ENCODE measurements around the gene AFDN.

AFDN gene

DNA sequence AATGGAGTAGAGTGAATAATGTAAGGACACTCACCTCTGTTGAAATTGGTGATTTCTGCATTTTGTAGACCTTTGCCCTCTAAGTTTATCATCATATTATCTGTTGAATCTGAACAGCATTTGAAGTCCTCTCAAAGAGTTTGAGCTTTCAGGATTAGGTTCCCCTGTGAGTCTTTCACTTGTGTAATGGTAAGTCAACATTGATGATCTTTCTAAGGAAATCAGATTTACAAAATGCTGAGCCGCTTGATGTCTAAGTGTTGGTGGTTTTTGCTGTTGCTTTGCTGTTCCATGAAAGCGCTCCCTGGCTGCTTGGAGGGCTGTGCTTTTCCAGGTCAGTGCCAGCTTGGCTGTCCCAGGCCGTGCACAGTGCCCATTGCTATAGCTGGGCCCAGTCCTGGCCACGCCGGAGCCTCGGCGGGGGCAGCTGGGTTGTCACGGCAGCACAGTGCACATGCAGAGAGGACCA, 136.9 kb downstream of the AFDN start:
- TF ChIP-seq, protein P1, sequence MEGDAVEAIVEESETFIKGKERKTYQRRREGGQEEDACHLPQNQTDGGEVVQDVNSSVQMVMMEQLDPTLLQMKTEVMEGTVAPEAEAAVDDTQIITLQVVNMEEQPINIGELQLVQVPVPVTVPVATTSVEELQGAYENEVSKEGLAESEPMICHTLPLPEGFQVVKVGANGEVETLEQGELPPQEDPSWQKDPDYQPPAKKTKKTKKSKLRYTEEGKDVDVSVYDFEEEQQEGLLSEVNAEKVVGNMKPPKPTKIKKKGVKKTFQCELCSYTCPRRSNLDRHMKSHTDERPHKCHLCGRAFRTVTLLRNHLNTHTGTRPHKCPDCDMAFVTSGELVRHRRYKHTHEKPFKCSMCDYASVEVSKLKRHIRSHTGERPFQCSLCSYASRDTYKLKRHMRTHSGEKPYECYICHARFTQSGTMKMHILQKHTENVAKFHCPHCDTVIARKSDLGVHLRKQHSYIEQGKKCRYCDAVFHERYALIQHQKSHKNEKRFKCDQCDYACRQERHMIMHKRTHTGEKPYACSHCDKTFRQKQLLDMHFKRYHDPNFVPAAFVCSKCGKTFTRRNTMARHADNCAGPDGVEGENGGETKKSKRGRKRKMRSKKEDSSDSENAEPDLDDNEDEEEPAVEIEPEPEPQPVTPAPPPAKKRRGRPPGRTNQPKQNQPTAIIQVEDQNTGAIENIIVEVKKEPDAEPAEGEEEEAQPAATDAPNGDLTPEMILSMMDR (IDR thresholded peaks at IDR 0.05): no peak

DNA sequence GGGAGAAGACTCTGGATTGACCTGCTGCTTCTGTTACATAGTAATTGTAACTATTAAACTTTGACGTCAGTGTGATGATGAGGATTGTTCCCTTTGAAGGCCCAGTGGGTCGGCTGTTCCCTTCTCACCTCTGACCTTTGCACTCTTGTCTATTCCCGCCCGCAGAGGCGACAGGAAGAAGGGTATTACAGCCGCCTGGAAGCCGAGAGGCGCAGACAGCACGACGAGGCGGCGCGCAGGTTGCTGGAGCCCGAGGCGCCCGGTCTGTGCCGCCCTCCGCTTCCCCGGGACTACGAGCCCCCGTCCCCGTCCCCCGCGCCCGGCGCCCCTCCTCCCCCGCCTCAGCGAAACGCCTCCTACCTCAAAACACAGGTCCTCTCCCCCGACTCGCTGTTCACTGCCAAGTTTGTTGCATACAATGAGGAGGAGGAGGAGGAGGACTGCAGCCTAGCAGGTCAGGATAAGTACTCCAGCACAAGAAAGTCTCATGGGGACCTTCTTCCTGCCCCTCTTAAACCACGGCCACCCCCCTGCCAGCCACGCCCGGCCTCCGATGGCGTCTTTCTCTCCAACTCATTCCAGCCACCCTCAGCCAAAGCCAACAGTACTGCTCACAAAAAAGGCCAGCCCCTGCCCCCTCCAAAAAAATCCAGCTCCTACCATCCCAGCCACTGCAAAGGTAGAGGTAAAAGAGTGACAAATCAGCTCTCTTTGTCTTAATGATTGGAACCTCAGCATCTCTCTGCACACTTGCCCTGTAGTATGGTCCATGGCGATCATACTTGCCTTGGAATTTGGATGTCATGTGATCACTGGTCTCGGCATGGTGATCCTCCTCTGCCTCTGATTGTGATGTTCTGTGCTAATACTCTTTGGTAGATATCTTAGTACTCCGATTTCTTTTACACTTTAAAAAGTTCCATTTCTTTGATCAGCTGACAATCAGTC, 139.2 kb downstream of the AFDN start:
- TF ChIP-seq, protein P1 (IDR thresholded peaks at IDR 0.05): no peak

DNA sequence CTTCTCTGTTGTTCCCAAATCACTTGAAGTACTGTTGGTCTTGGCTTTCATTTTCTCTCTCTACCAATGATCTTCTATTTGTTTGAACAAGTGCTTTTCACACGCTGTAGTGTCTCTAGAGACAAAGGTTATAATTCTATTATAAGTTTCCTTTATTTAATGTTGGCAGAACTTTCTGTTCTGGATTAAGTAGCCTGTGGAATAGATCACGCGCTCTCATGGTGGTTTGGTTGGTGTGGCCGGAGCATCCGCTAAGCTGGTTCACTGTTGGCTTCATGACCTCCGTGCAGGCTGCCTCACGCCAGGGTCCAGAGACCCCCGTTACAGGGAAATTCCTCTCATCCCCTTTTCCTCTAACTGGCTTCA, 139.8 kb downstream of the AFDN start:
- TF ChIP-seq, protein P1 (IDR thresholded peaks at IDR 0.05): no peak

DNA sequence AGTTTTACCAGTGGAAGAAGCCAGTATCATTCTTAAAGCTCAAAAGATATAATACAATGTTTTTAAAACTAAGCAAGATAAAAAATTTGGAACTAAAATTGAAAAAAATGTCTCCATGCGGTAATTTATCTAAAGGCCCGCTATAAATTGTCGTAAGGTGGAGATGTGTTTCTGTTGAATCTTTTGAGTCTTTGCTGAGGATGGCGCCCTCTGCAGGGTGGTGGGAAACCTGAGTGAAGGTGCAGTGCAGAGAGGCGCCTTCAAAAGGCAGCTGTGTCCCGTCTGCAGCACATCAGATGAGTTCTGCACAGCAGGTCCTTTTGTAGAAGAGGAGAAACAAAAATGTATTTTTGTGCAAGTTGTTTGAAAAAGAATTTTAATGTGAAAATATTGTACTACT, 141.4 kb downstream of the AFDN start:
- TF ChIP-seq, protein P1 (IDR thresholded peaks at IDR 0.05): no peak; the same call in 1 of the 2 replicates

DNA sequence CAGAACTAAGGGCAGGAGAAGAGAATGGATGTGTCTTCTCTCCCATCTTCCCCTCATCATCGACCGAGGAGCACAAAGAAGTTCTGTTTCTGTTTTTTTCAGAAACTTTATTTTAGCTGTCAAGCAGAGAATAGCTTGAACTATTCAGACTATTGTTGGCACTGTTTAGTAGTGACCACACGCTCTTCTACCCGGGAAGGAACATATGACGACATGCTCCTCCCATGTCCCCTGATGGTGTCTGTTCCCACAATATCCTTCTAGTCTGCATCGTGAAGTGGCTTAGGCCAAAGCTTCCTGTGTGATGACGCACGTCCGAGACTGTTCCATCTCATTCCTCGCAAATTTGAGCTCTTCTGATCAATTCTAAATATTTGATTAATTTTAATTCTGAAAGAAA, 143.5 kb downstream of the AFDN start:
- TF ChIP-seq, protein P1 (IDR thresholded peaks at IDR 0.05): no peak

DNA sequence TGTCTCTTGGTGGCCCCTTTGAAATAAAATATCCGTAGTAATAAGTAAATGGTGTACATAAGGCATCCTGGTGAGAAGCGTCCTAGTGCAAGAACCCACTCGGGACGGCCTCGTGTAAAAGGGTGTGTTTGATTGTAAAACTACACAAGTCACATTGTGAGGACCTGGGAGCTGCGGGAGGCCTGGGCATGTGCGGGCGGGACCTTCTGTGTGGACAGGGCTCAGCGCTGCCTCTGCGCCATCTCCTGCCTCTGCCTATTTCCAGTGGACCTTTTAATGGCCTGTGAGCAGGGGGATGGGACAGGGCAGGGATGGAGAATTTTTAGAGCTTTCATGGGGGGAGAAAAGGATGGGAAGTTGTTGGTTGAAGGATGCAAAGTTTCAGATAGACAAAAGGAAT, 145.5 kb downstream of the AFDN start:
- TF ChIP-seq, protein P1 (IDR thresholded peaks at IDR 0.05): no peak

DNA sequence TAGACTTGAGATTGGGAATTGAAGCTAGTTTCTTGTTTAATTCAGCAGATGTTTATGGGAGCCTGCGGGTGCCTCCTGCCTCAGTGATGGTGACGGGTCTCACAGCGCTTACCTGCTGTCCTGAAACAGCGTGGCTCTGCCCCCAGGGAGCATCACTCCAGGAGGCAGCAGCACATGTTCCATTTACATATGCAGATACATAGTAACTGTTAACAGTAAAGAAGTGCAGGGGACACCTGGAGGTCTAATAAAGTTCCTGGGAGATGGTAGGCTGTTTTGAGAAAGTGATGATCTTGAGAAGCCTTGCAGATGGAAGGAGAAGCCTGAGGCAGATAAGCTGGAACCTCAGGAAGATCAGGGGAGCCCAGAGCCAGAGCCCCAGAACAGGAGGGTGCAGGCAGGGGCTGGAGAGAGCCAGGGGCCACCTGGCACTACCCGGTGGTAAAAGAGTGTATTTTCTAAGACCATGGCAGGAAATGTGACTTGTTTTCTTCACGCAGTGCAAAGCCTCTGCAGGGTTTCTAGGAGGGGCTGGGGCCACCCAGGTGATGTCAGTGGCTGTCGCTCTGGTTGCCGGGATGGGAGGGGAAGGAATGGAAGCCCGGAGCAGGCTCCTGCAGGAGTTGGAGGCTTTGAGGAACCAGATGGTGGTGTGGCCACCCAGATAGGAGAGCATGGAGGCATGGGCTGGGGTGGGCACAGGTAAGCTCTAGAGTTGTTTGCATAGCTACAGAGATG, 146.6 kb downstream of the AFDN start:
- TF ChIP-seq, protein P1 (IDR thresholded peaks at IDR 0.05): no peak

Data from LNCAP (cell line).